MM.1S (cell line): ENCODE results near the gene SMOC1.

Source experiments
- DNase-seq: peaks from one replicate; pipeline ENCODE4 v3.0.0-alpha.2; 2015
- H2AFZ ChIP-seq: fragments of 300-600 bp; sonication (generic); 2 replicates; pipeline ENCODE4 v1.6.0; 2016; ENCODE audit warnings: antibody characterized with exemption, low read length
- H3F3A ChIP-seq: fragments of 300-600 bp; sonication (generic); 2 replicates; pipeline ENCODE4 v1.6.1; 2016; ENCODE audit warnings: mild to moderate bottlenecking, antibody characterized with exemption, low read length, moderate library complexity, mixed read lengths; ENCODE audit not compliant: insufficient read depth
- H3K27ac ChIP-seq: fragments of 300-600 bp; sonication (generic); 2 replicates; pipeline ENCODE4 v1.5.1; 2016; ENCODE audit warnings: mild to moderate bottlenecking, low read length
- H3K27me3 ChIP-seq: fragments of 300-600 bp; sonication (generic); replicated peaks from 2 replicates; pipeline ENCODE4 v1.6.0; 2016; ENCODE audit warnings: low read length; ENCODE audit not compliant: insufficient read depth
- H3K36me3 ChIP-seq: fragments of 300-600 bp; sonication (generic); replicated peaks from 2 replicates; pipeline ENCODE4 v1.6.1; 2016; ENCODE audit warnings: mild to moderate bottlenecking, low read length, mixed read lengths; ENCODE audit not compliant: insufficient read depth
- H3K4me1 ChIP-seq: fragments of 300-600 bp; sonication (generic); 2 replicates; pipeline ENCODE4 v1.6.1; 2016; ENCODE audit warnings: low read length, mixed read lengths
- H3K4me2 ChIP-seq: fragments of 300-600 bp; sonication (generic); 2 replicates; pipeline ENCODE4 v1.6.0; 2016; ENCODE audit warnings: low read depth, low read length
- H3K4me3 ChIP-seq: fragments of 300-600 bp; sonication (generic); 2 replicates; pipeline ENCODE4 v1.5.1; 2016; ENCODE audit warnings: low read length, mixed read lengths
- H3K79me2 ChIP-seq: fragments of 300-600 bp; sonication (generic); 2 replicates; pipeline ENCODE4 v1.6.1; 2016; ENCODE audit warnings: mixed run types, low read length, mixed read lengths
- H3K9ac ChIP-seq: fragments of 300-600 bp; sonication (generic); 2 replicates; pipeline ENCODE4 v1.6.1; 2016; ENCODE audit warnings: low read length, mixed read lengths
- H3K9me2 ChIP-seq: fragments of 300-600 bp; sonication (generic); replicated peaks from 2 replicates; pipeline ENCODE4 v1.6.1; 2016; ENCODE audit warnings: mild to moderate bottlenecking, low read length, mixed read lengths; ENCODE audit not compliant: insufficient read depth
- H3K9me3 ChIP-seq: fragments of 300-600 bp; sonication (generic); replicated peaks from 2 replicates; pipeline ENCODE4 v1.6.1; 2016; ENCODE audit warnings: mild to moderate bottlenecking, low read length, mixed read lengths; ENCODE audit not compliant: insufficient read depth
- H4K20me1 ChIP-seq: fragments of 300-600 bp; sonication (generic); 2 replicates; pipeline ENCODE4 v1.6.1; 2016; ENCODE audit warnings: mild to moderate bottlenecking, low read length, moderate library complexity, mixed read lengths; ENCODE audit not compliant: insufficient read depth
- EZH2 ChIP-seq: fragments of 300-600 bp; sonication (generic); optimal IDR thresholded peaks from 2 replicates; pipeline ENCODE3; 2017; ENCODE audit warnings: low read depth, mild to moderate bottlenecking, antibody characterized with exemption, low read length, mixed read lengths
- EZH2phosphoT487 ChIP-seq: fragments of 300-600 bp; sonication (generic); IDR thresholded peaks from 2 replicates; pipeline ENCODE4 v1.6.1; 2018; ENCODE audit warnings: antibody characterized with exemption, low read length
- TF ChIP-seq, protein P1 (sequence below): fragments of 300-600 bp; sonication (generic); IDR thresholded peaks from 2 replicates; pipeline ENCODE4 v1.5.1; 2016; ENCODE audit warnings: antibody characterized with exemption, low read length, mixed read lengths

SMOC1 gene

DNA sequence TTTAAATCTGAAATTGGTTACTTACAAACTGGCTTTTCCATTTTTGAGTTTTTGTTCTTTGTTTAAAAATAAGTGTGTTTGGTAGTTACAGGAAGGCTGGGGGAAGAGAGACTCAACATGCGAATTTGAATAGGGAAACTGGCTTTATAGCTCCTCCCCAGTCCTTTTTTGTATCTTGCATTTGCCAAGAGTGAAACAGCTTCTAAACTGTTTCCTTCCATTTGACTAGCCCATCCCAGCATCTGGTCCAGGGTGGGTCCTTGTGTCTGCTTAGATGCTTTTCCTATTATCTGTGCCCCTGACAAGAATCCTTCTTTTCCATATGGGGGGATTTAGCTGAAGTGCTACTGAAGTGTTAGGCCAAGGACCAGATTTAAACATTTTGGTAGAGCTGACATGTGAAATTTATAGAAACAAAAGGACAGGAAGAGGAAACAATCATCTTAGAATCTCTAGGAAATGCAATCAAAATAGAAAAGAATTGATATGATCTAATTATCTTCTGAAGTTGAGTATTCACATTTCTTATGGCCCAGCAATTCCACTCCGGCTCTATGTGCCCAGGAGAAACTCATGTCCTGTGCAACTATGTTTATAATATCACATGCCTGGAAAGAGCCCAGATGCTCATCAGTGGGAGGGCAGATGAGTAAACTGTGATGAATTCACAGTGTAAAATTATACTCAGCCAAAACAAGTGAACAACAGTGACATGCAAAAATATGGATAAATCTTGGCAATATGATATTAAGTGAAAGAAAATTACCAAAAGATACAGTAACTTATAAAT, 7.4 kb downstream of the SMOC1 start:
- peak overlapping the region; percentile 29; the same call in 1 of the 2 replicates for H3K4me2 ChIP-seq
- no peak overlapping the region for H3K27ac ChIP-seq
- peaks cover 10% of the 10 kb centered on the region; the same call in 1 of the 2 replicates for H3K4me1 ChIP-seq
- no peaks in the 10 kb centered on the region for H3F3A ChIP-seq
- H3K27me3 ChIP-seq, result no peaks in the 10 kb centered on the region
- DNase-seq, result no peak
- no peak overlapping the region for H3K4me3 ChIP-seq
- no peak overlapping the region for H3K9ac ChIP-seq
- H3K9me2 ChIP-seq, result no peaks in the 10 kb centered on the region
- H2AFZ ChIP-seq, result no peak overlapping the region
- TF ChIP-seq EZH2 (no peak), EZH2phosphoT487 (no peak)
- no peaks in the 10 kb centered on the region for H3K36me3 ChIP-seq
- H3K79me2 ChIP-seq, result peaks cover 20% of the 10 kb centered on the region; the same call in 1 of the 2 replicates
- H3K9me3 ChIP-seq, result no peaks in the 10 kb centered on the region
- H4K20me1 ChIP-seq, result no peaks in the 10 kb centered on the region

DNA sequence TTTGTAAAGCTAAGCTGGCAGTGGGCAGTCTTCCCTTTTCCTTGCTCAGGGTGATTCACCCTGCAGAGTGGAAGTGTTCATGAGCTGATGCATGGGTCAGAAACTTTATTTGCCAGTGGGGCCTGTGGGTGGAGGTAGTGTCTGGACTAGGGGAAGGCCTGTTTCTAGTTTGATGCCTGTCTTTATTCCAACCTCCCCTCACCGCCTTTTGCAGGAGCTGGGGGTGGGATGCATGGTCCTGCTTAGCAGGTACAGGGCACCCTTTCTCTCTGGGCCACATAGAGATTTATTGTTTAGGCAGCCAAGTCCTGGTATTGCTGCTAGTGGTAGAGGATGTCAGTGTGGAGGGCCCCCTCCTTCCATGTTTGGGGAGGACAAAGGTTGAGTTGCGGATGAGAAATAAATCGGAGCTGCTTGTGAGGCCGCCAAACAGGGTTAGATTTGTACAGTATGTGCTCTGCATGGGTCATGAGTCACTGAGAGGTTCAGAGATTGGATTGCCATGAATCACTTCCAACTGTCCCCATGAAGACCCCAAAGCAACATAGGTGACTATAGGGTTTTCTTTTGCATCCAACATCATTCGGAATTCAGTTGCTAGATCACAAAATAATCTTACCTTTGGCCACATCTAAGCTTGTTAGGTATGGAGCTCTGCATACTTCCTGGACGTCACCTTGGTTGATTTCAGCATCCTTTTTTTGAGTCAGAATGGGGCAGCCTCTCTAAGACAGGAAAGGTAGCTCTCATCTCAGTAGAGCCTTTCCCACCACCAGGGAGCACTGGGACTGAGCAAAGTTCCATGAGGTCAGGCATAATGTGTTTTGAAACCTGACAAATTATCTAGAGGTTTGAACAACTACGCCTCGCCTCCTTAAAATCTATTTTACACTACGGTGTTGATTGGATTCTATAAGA, 8.8 kb downstream of the SMOC1 start:
- Histone ChIP-seq H3K27ac (no peak overlapping the region), H4K20me1 (no peaks in the 10 kb centered on the region), H3K9ac (no peak overlapping the region), H3F3A (no peaks in the 10 kb centered on the region), H3K9me3 (no peaks in the 10 kb centered on the region), H3K4me1 (peaks cover 10% of the 10 kb centered on the region; the same call in 1 of the 2 replicates), H3K4me2 (no peak overlapping the region), H3K9me2 (no peaks in the 10 kb centered on the region), H3K27me3 (no peaks in the 10 kb centered on the region), H2AFZ (no peak overlapping the region), H3K4me3 (no peak overlapping the region), H3K79me2 (peaks cover 9% of the 10 kb centered on the region; the same call in 1 of the 2 replicates), H3K36me3 (no peaks in the 10 kb centered on the region)
- no peak for TF ChIP-seq EZH2phosphoT487
- no peak for TF ChIP-seq EZH2
- TF ChIP-seq, protein P1, sequence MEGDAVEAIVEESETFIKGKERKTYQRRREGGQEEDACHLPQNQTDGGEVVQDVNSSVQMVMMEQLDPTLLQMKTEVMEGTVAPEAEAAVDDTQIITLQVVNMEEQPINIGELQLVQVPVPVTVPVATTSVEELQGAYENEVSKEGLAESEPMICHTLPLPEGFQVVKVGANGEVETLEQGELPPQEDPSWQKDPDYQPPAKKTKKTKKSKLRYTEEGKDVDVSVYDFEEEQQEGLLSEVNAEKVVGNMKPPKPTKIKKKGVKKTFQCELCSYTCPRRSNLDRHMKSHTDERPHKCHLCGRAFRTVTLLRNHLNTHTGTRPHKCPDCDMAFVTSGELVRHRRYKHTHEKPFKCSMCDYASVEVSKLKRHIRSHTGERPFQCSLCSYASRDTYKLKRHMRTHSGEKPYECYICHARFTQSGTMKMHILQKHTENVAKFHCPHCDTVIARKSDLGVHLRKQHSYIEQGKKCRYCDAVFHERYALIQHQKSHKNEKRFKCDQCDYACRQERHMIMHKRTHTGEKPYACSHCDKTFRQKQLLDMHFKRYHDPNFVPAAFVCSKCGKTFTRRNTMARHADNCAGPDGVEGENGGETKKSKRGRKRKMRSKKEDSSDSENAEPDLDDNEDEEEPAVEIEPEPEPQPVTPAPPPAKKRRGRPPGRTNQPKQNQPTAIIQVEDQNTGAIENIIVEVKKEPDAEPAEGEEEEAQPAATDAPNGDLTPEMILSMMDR, result no peak
- no peak for DNase-seq

DNA sequence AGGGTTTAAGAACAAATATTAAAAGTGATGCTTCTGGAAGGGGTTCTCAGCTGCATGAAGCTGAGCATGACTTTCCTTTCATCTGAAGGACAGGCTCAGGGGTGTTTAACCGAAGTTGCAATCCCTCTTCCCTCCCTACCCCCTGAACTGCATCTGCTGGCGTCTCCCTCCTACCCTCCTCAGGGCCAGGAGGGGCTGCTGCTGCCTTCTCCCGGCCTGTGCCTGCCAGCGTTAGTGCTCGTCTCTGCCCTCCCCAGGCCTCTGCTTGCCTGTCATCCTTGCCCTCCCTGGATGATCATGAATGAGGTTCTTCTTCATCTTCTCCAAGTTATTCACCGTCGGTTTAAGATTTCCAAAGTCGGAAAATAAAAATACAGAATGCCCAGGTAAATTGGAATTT, 12.2 kb downstream of the SMOC1 start:
- peaks cover 14% of the 10 kb centered on the region; the same call in 1 of the 2 replicates for H3F3A ChIP-seq
- no peak for DNase-seq
- H3K79me2 ChIP-seq, result peaks cover 8% of the 10 kb centered on the region; the same call in 1 of the 2 replicates
- no peaks in the 10 kb centered on the region for H4K20me1 ChIP-seq
- no peaks in the 10 kb centered on the region for H3K27me3 ChIP-seq
- no peak overlapping the region for H2AFZ ChIP-seq
- peaks cover 22% of the 10 kb centered on the region for H3K4me1 ChIP-seq
- no peaks in the 10 kb centered on the region for H3K9me3 ChIP-seq
- H3K27ac ChIP-seq, result no peak overlapping the region
- H3K4me2 ChIP-seq, result no peak overlapping the region
- H3K36me3 ChIP-seq, result no peaks in the 10 kb centered on the region
- no peak overlapping the region for H3K4me3 ChIP-seq
- TF ChIP-seq EZH2phosphoT487, result no peak
- TF ChIP-seq, protein P1, result no peak
- TF ChIP-seq EZH2, result no peak
- no peaks in the 10 kb centered on the region for H3K9me2 ChIP-seq
- no peak overlapping the region for H3K9ac ChIP-seq
